Brain microvascular endothelial cell (primary cell): ENCODE results near the gene DSEL.
A peak's percentile ranks its signal among the peaks of the same experiment; 100 is the strongest.

Source experiments
- DNase-seq: peaks from one replicate; pipeline ENCODE4 v3.0.0-alpha.2; 2020
- H3K27ac ChIP-seq: fragments of 250-450 bp; sonication (Bioruptor Pico); 2 replicates; pipeline ENCODE4 v1.5.1; 2020; ENCODE audit warnings: mild to moderate bottlenecking, moderate library complexity
- H3K27me3 ChIP-seq: fragments of 250-450 bp; sonication (Bioruptor Pico); replicated peaks from 2 replicates; pipeline ENCODE4 v1.5.1; 2020; ENCODE audit warnings: mild to moderate bottlenecking
- H3K36me3 ChIP-seq: fragments of 250-450 bp; sonication (Bioruptor Pico); replicated peaks from 2 replicates; pipeline ENCODE4 v1.5.1; 2020; ENCODE audit warnings: mild to moderate bottlenecking
- H3K4me3 ChIP-seq: 2 replicates; pipeline ENCODE4 v1.5.1; 2011; ENCODE audit warnings: low read depth, mild to moderate bottlenecking, control low read depth, low read length, moderate library complexity
- CTCF ChIP-seq: IDR thresholded peaks from 2 replicates; pipeline ENCODE4 v1.5.1; 2011; ENCODE audit warnings: low read depth, mild to moderate bottlenecking, moderate library complexity, low read length, control low read depth, inconsistent platforms; ENCODE audit errors: missing control alignments
- in situ Hi-C: cut with HindIII; loops from 2 replicates; pipeline ENCODE4 v1.10.0; 2017; ENCODE audit warnings: low sequenced_read_pairs, low pct_ligation_motif_present

Gene DSEL

GRCh38 chr18:67518566-67518965 is 2.0 kb upstream of the DSEL start:
- in situ Hi-C loops, result no loop called here
- no peak overlapping the region for H3K4me3 ChIP-seq
- no peak overlapping the region for H3K27ac ChIP-seq
- no peak for TF ChIP-seq CTCF
- H3K27me3 ChIP-seq, result no peaks in the 10 kb centered on the region
- no peak for DNase-seq
- H3K36me3 ChIP-seq, result no peaks in the 10 kb centered on the region

- in situ Hi-C loops, result no loop called here
- Histone ChIP-seq H3K27ac (peak overlapping the region; percentile 70), H3K27me3 (no peaks in the 10 kb centered on the region), H3K36me3 (no peaks in the 10 kb centered on the region), H3K4me3 (peak overlapping the region; percentile 58)
- TF ChIP-seq CTCF, result no peak
- no peak for DNase-seq
These were observed 885 bp upstream of the DSEL start for GRCh38 chr18:67517444-67517765.

DNA sequence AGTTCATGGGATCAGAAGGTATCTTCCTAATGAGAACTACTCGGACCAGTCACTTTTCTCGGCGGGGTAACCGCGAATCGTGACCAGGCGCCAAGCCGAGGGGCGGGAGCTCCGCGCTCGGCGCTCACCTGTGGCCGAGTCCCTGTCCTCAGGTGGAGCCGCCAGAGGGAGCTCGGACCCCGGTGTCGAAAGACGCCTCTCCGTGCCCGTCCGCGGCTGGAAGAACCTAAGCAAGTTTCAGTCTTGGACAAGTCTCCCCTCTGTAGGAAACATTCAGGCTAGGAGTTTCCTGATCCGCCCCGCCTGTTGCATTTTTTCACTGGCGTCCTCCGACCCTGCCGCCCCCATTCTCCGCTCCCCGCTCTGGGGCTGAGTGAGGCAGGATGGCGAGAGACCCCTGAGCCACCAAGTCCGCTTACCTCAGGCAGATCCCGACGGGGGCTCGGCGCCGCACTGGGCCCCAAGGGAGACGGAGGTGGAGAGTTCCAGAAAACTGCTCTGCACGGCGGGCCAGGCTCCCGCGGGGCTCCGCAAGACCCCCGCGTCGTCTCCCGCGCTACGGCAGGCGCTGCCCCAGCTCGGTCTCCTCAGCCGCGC is 480 bp downstream of the DSEL start:
- in situ Hi-C loops, result no loop called here

DNA sequence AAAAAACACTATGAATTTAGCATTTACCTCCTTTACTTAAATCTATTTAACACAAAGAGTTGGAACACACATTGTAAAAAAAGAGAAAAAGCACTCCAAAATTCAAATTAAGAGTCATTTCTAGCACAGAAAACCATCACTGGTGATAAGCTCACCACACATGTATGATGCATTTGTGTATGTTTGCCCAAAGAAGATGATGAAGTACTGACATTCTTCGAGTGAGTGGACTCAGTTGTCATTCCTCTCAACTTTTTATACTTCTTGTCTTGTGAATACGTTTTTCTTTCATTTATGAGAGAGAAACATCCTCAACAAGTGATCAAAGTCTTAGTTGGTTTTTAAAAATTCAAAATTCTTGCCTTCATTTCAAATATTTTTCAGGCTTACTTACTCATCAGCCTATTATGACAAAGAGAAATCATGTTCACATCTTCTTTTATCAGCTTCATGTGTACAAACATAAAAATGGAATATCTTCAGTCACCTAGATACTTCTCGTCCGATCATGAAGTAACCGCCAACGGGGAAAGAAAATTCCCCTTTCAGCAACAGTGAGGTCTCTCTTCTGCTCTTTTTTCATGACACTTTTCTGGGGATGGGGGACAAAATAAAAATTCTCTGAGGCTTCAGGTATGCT is 1.5 kb downstream of the DSEL start:
- peak; percentile 20 for DNase-seq
- H3K4me3 ChIP-seq, result peak overlapping the region; percentile 89
- in situ Hi-C loops, result no loop called here

More for the DNA sequence above, 480 bp downstream of the DSEL start:
- no peaks in the 10 kb centered on the region for H3K36me3 ChIP-seq
- DNase-seq, result peak; percentile 78
- TF ChIP-seq CTCF, result peak; percentile 90
- peak overlapping the region; percentile 89 for H3K4me3 ChIP-seq
- peak overlapping the region; percentile 76 for H3K27ac ChIP-seq
- H3K27me3 ChIP-seq, result no peaks in the 10 kb centered on the region

GRCh38 chr18:67514465-67514864 is 2.1 kb downstream of the DSEL start:
- no peak for TF ChIP-seq CTCF
- Histone ChIP-seq H3K27ac (no peak overlapping the region), H3K36me3 (no peaks in the 10 kb centered on the region), H3K4me3 (peak overlapping the region; percentile 89), H3K27me3 (no peaks in the 10 kb centered on the region)
- no peak for DNase-seq
- in situ Hi-C loops, result no loop called here

More for the DNA sequence above, 1.5 kb downstream of the DSEL start:
- H3K27me3 ChIP-seq, result no peaks in the 10 kb centered on the region
- no peak for TF ChIP-seq CTCF
- peak overlapping the region; percentile 76 for H3K27ac ChIP-seq
- H3K36me3 ChIP-seq, result no peaks in the 10 kb centered on the region

GRCh38 chr18:67513280-67513679 is 3.2 kb downstream of the DSEL start:
- no peaks in the 10 kb centered on the region for H3K36me3 ChIP-seq
- peak; percentile 12 for DNase-seq
- no peaks in the 10 kb centered on the region for H3K27me3 ChIP-seq
- H3K27ac ChIP-seq, result no peak overlapping the region
- H3K4me3 ChIP-seq, result no peak overlapping the region
- in situ Hi-C loops, result no loop called here
- peak; percentile 30 for TF ChIP-seq CTCF
